ENCODE measurements around the gene EDC4.

GRCh38 chr16:67922740-67923139, 49.9 kb downstream of the EDC4 start:
- TF ChIP-seq CTCF (IDR thresholded peaks at IDR 0.05; ENCODE audit: insufficient read depth, low read depth, low read length): no peak
- TF ChIP-seq EZH2 (IDR thresholded peaks at IDR 0.05; ENCODE audit: insufficient read depth, low read length): no peak
